H9 (cell line): ENCODE results near the gene ETNK2. TPM values are rescaled to one million over a fixed set of nuclear protein-coding genes. Genes with fewer than 3 reads are reported as not detected.

Experiments
- DNase-seq: peaks from one replicate; pipeline ENCODE4 v3.0.0-alpha.2; 2017
- H2AFZ ChIP-seq: one replicate; pipeline ENCODE4 v1.6.1; 2013; ENCODE audit warnings: mild to moderate bottlenecking, low read length, control low read depth, moderate library complexity
- H2AK5ac ChIP-seq: 2 replicates; pipeline ENCODE4 v1.6.1; 2013; ENCODE audit warnings: low read length, control low read depth, mixed read lengths; ENCODE audit not compliant: insufficient read length
- H2BK120ac ChIP-seq: one replicate; pipeline ENCODE4 v1.6.1; 2013; ENCODE audit warnings: low read depth, mild to moderate bottlenecking, low read length, control low read depth, inconsistent platforms; ENCODE audit not compliant: poor library complexity, severe bottlenecking
- H2BK12ac ChIP-seq: 2 replicates; pipeline ENCODE4 v1.6.1; 2013; ENCODE audit warnings: low read length, control low read depth, mixed read lengths, low read depth; ENCODE audit not compliant: insufficient read length
- H2BK15ac ChIP-seq: 2 replicates; pipeline ENCODE4 v1.6.1; 2013; ENCODE audit warnings: low read depth, low read length, control low read depth
- H2BK20ac ChIP-seq: one replicate; pipeline ENCODE4 v1.6.1; 2013; ENCODE audit warnings: low read depth, mild to moderate bottlenecking, low read length, control low read depth, inconsistent platforms; ENCODE audit not compliant: poor library complexity, severe bottlenecking
- H2BK5ac ChIP-seq: 2 replicates; pipeline ENCODE4 v1.6.1; 2013; ENCODE audit warnings: low read length, control low read depth, mixed read lengths; ENCODE audit not compliant: insufficient read length
- H3K14ac ChIP-seq: 2 replicates; pipeline ENCODE4 v1.6.1; 2013; ENCODE audit warnings: low read length, control low read depth; ENCODE audit not compliant: insufficient read depth
- H3K18ac ChIP-seq: 2 replicates; pipeline ENCODE4 v1.6.1; 2013; ENCODE audit warnings: low read depth, mild to moderate bottlenecking, mixed read lengths, low read length, control low read depth; ENCODE audit not compliant: insufficient read length
- H3K23ac ChIP-seq: 2 replicates; pipeline ENCODE4 v1.6.1; 2013; ENCODE audit warnings: low read length, control low read depth, mixed read lengths, low read depth; ENCODE audit not compliant: insufficient read length
- H3K23me2 ChIP-seq: 2 replicates; pipeline ENCODE4 v1.6.1; 2013; ENCODE audit warnings: low read depth, mild to moderate bottlenecking, mixed read lengths, low read length, control low read depth; ENCODE audit not compliant: insufficient read length, poor library complexity, severe bottlenecking
- H3K27ac ChIP-seq: 2 replicates; pipeline ENCODE4 v1.5.1; 2013; ENCODE audit warnings: low read length, control low read depth, mixed read lengths, low read depth; ENCODE audit not compliant: insufficient read length
- H3K27me3 ChIP-seq: 2 replicates; pipeline ENCODE4 v1.6.1; 2013; ENCODE audit warnings: low read length, control low read depth, inconsistent platforms; ENCODE audit not compliant: insufficient read depth
- H3K4ac ChIP-seq: 2 replicates; pipeline ENCODE4 v1.6.1; 2013; ENCODE audit warnings: low read depth, mild to moderate bottlenecking, control low read depth, inconsistent platforms, low read length, moderate library complexity
- H3K4me1 ChIP-seq: 2 replicates; pipeline ENCODE4 v1.6.1; 2013; ENCODE audit warnings: low read length, control low read depth, inconsistent platforms; ENCODE audit not compliant: insufficient read depth
- H3K4me2 ChIP-seq: 2 replicates; pipeline ENCODE4 v1.6.1; 2013; ENCODE audit warnings: low read length, control low read depth, mixed read lengths; ENCODE audit not compliant: insufficient read length, insufficient read depth
- H3K56ac ChIP-seq: 2 replicates; pipeline ENCODE4 v1.6.1; 2013; ENCODE audit warnings: low read depth, mild to moderate bottlenecking, mixed read lengths, low read length, control low read depth; ENCODE audit not compliant: insufficient read length
- H3K79me1 ChIP-seq: 2 replicates; pipeline ENCODE4 v1.6.1; 2013; ENCODE audit warnings: low read depth, mild to moderate bottlenecking, moderate library complexity, low read length, control low read depth, inconsistent platforms; ENCODE audit not compliant: insufficient read depth, poor library complexity, severe bottlenecking
- H3K79me2 ChIP-seq: 2 replicates; pipeline ENCODE4 v1.6.1; 2013; ENCODE audit warnings: low read length, control low read depth, inconsistent platforms; ENCODE audit not compliant: insufficient read depth
- H3K9ac ChIP-seq: 2 replicates; pipeline ENCODE4 v1.6.1; 2013; ENCODE audit warnings: low read length, control low read depth, mixed read lengths; ENCODE audit not compliant: insufficient read length; ENCODE audit errors: extremely low read depth
- H3K9me3 ChIP-seq: one replicate; pipeline ENCODE4 v1.6.1; 2013; ENCODE audit warnings: low read depth, low read length, inconsistent platforms; ENCODE audit not compliant: control insufficient read depth
- H3T11ph ChIP-seq: one replicate; pipeline ENCODE4 v1.6.1; 2013; ENCODE audit warnings: mild to moderate bottlenecking, low read length, control low read depth, inconsistent platforms
- H4K20me1 ChIP-seq: one replicate; pipeline ENCODE4 v1.6.1; 2013; ENCODE audit not compliant: control insufficient read depth, insufficient read length, insufficient read depth
- H4K5ac ChIP-seq: 2 replicates; pipeline ENCODE4 v1.6.1; 2013; ENCODE audit warnings: low read depth, mild to moderate bottlenecking, mixed read lengths, low read length, control low read depth; ENCODE audit not compliant: insufficient read length
- H4K8ac ChIP-seq: replicated peaks from 2 replicates; pipeline ENCODE4 v1.6.1; 2013; ENCODE audit warnings: low read length, control low read depth, mixed read lengths, low read depth; ENCODE audit not compliant: insufficient read length
- H4K91ac ChIP-seq: 2 replicates; pipeline ENCODE4 v1.6.1; 2013; ENCODE audit warnings: low read depth, mild to moderate bottlenecking, moderate library complexity, mixed read lengths, low read length, control low read depth; ENCODE audit not compliant: insufficient read length
- H3K27ac Mint-ChIP-seq, 3 experiments: 2 replicates in 2 of 3; 3 replicates in 1 of 3; pipeline ENCODE4 v1.8.0; 2020 to 2021; ENCODE audit warnings: mixed read lengths in 3 of 3, mild to moderate bottlenecking in 1 of 3, moderate library complexity in 1 of 3
- H3K27me3 Mint-ChIP-seq: 2 replicates; pipeline ENCODE4 v1.8.0; 2021; ENCODE audit warnings: low read depth, mild to moderate bottlenecking, moderate library complexity, mixed read lengths
- H3K36me3 Mint-ChIP-seq, 3 experiments: 2 replicates in 2 of 3; 3 replicates in 1 of 3; pipeline ENCODE4 v1.8.0; 2020 to 2021; ENCODE audit warnings: low read depth in 3 of 3, mixed read lengths in 3 of 3; ENCODE audit not compliant: insufficient read depth in 1 of 3
- H3K4me1 Mint-ChIP-seq, 2 experiments: 2 replicates each; pipeline ENCODE4 v1.8.0; 2020; ENCODE audit warnings: mixed read lengths in 2 of 2
- H3K4me3 Mint-ChIP-seq, 2 experiments: 2 replicates in 1 of 2; 3 replicates in 1 of 2; pipeline ENCODE4 v1.8.0; 2020 to 2021; ENCODE audit warnings: mild to moderate bottlenecking in 2 of 2, mixed read lengths in 2 of 2, moderate library complexity in 1 of 2
- H3K9me3 Mint-ChIP-seq, 2 experiments: 2 replicates in 1 of 2; 3 replicates in 1 of 2; pipeline ENCODE4 v1.8.0; 2020; ENCODE audit warnings: mild to moderate bottlenecking in 2 of 2, mixed read lengths in 2 of 2, moderate library complexity in 1 of 2
- WGBS: extraction: QIAGEN DNeasy Blood & Tissue Kit; methylation state at CpG from one replicate; pipeline ENCODE4 v1.1.7; 2013; ENCODE audit warnings: missing lambda C conversion rate, low lambda C conversion rate, mixed read lengths; ENCODE audit not compliant: insufficient read length; ENCODE audit errors: extremely low coverage; 5-methylcytosine and 5-hydroxymethylcytosine counted together
- long read RNA-seq: library from polyadenylated mRNA; unstranded; transcript quantifications from one replicate; pipeline ENCODE4 v2.0.0, GENCODE V29; 2020
- total RNA-seq: library from RNA; stranded (reverse); gene quantifications from 2 replicates; pipeline ENCODE4 v1.2.1, GENCODE V29; 2021
- TF ChIP-seq, protein P1 (sequence below): fragments of 200-600 bp; sonication (generic); conservative IDR thresholded peaks from 3 replicates; pipeline ENCODE4 v1.8.0; 2021; ENCODE audit warnings: antibody characterized with exemption, mild to moderate bottlenecking

The ETNK2 gene, protein sequence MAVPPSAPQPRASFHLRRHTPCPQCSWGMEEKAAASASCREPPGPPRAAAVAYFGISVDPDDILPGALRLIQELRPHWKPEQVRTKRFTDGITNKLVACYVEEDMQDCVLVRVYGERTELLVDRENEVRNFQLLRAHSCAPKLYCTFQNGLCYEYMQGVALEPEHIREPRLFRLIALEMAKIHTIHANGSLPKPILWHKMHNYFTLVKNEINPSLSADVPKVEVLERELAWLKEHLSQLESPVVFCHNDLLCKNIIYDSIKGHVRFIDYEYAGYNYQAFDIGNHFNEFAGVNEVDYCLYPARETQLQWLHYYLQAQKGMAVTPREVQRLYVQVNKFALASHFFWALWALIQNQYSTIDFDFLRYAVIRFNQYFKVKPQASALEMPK
- total RNA-seq = 17.6 and 18.6 TPM in 2 replicates
- long read RNA-seq, transcript ETNK2-202 (8 exons, 2,431 nt) = minor isoform, 13 of 134 reads
- long read RNA-seq, transcript ETNK2-203 (8 exons, 2,434 nt) = major isoform, 97 of 134 reads
- long read RNA-seq, partial matches to known transcripts = 7 of 134 reads
- long read RNA-seq, other reads (novel, unspliced or antisense) = 17 of 134 reads

DNA sequence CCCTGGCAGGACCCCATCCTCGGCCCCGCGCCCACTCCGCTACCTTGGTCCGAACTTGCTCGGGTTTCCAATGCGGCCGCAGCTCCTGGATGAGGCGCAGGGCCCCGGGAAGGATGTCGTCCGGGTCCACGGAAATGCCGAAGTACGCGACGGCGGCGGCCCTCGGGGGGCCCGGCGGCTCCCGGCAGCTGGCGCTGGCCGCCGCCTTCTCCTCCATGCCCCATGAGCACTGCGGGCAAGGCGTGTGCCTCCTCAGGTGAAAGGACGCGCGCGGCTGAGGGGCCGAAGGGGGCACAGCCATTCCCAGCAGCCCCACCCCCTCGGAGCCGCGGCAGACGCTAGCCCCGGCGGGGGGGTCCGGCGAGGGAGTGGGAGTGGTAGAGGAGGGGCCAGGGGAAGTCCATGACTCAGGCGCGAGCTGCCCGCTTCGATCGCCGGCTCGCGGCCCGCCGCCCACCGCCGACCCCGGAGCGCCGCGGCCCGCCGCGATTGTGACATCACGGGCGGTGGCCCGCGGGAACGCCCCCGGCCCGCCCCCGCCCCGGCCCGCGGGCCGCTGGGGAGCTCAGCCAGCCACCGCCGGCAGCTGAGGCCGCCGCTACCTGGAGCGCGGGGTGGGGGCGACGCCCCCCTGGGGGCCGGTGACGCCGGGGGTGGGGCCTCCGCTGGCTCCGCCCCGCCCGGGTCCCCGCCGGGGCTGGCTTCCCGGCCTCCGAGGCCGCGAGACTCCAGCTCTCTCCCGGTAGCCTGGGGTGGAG, at the start of gene ETNK2:
ETNK2 (minus strand) TSS at position 493 of the 758 bp plus-strand sequence; CDS start at position 301, 192 bp downstream.
- no peak within 1 kb of the TSS for H3K9ac ChIP-seq
- DNase-seq = peak; percentile 75
- H3K14ac ChIP-seq = peak within 1 kb of the TSS; percentile 73; the same call in 1 of the 2 replicates
- H3K56ac ChIP-seq = no peak within 1 kb of the TSS
- H2AFZ ChIP-seq = no peak within 1 kb of the TSS
- H3K27ac Mint-ChIP-seq = no peak within 1 kb of the TSS
- H4K5ac ChIP-seq = no peak within 1 kb of the TSS
- H3K23me2 ChIP-seq = peaks cover 6% of the 10 kb centered on the region
- H3K27ac ChIP-seq = no peak within 1 kb of the TSS
- no peak within 1 kb of the TSS for H3T11ph ChIP-seq
- no peak within 1 kb of the TSS for H2BK20ac ChIP-seq
- H2BK12ac ChIP-seq = no peak within 1 kb of the TSS
- no peak within 1 kb of the TSS for H4K91ac ChIP-seq
- H3K4ac ChIP-seq = no peak within 1 kb of the TSS
- H3K27me3 Mint-ChIP-seq = peaks cover 43% of the 10 kb centered on the region
- H2BK5ac ChIP-seq = no peak within 1 kb of the TSS
- peaks cover 43 to 48% of the 10 kb centered on the region in 2 experiments for H3K4me1 Mint-ChIP-seq
- peaks cover 4% of the 10 kb centered on the region; the same call in 1 of the 2 replicates for H3K4me1 ChIP-seq
- no CpG with 5 or more reads among the region's 94 CpGs for WGBS
- no peaks in the 10 kb centered on the region for H3K79me1 ChIP-seq
- H3K9me3 Mint-ChIP-seq = no peaks in the 10 kb centered on the region; a peak in 1 of 5 replicates
- TF ChIP-seq, protein P1, sequence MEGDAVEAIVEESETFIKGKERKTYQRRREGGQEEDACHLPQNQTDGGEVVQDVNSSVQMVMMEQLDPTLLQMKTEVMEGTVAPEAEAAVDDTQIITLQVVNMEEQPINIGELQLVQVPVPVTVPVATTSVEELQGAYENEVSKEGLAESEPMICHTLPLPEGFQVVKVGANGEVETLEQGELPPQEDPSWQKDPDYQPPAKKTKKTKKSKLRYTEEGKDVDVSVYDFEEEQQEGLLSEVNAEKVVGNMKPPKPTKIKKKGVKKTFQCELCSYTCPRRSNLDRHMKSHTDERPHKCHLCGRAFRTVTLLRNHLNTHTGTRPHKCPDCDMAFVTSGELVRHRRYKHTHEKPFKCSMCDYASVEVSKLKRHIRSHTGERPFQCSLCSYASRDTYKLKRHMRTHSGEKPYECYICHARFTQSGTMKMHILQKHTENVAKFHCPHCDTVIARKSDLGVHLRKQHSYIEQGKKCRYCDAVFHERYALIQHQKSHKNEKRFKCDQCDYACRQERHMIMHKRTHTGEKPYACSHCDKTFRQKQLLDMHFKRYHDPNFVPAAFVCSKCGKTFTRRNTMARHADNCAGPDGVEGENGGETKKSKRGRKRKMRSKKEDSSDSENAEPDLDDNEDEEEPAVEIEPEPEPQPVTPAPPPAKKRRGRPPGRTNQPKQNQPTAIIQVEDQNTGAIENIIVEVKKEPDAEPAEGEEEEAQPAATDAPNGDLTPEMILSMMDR = no peak
- no peaks in the 10 kb centered on the region; the same call in 1 of the 2 replicates for H3K27me3 ChIP-seq
- no peaks in the 10 kb centered on the region for H4K20me1 ChIP-seq
- H2AK5ac ChIP-seq = no peak within 1 kb of the TSS
- peak within 1 kb of the TSS; percentile 79 for H3K4me2 ChIP-seq
- peak within 1 kb of the TSS; percentile 68 to 83 for H3K4me3 Mint-ChIP-seq
- no peaks in the 10 kb centered on the region for H3K9me3 ChIP-seq
- peak within 1 kb of the TSS; percentile 33 for H3K18ac ChIP-seq
- no peak within 1 kb of the TSS for H2BK15ac ChIP-seq
- H2BK120ac ChIP-seq = no peak within 1 kb of the TSS
- H3K23ac ChIP-seq = no peak within 1 kb of the TSS
- no peak within 1 kb of the TSS for H4K8ac ChIP-seq
- no peaks in the 10 kb centered on the region for H3K79me2 ChIP-seq
- no peaks in the 10 kb centered on the region; a peak in 1 of 7 replicates for H3K36me3 Mint-ChIP-seq
